IMR-90 (cell line): ENCODE data around the gene SEL1L. TPM values are rescaled to one million over a fixed set of nuclear protein-coding genes. Genes with fewer than 3 reads are reported as not detected.

Experiments used
- ATAC-seq: fragments of 200-7000 bp; cut with Tn5 transposase; 2 replicates; pipeline ENCODE4 v1.9.1; 2020; ENCODE audit warnings: low read depth, mild to moderate bottlenecking, moderate library complexity
- BruUV-seq: library from RNA; stranded (reverse); fragments of 400-500 nt; replicated peaks from 2 replicates; lab custom pipeline; 2021; lab: Mats Ljungman, UMichigan
- CTCF ChIA-PET: fragments of 300-600 bp; formaldehyde crosslinking; extraction: SDS; loops from one replicate; lab custom pipeline; 2021; ENCODE audit warnings: antibody characterized with exemption; lab: Yijun Ruan, JAX
- POLR2A ChIA-PET: fragments of 300-600 bp; sonication (Branson Sonifier 250); formaldehyde crosslinking; loops from one replicate; lab custom pipeline; 2022; ENCODE audit warnings: antibody characterized with exemption; ENCODE audit not compliant: unreplicated experiment; lab: Charles Lee
- DNase-seq: peaks from one replicate; pipeline ENCODE4 v3.0.0; 2013
- H2AFZ ChIP-seq: replicated peaks from 2 replicates; pipeline ENCODE3; 2013; ENCODE audit warnings: low read length, mild to moderate bottlenecking; ENCODE audit not compliant: poor library complexity
- H2AK5ac ChIP-seq: 2 replicates; pipeline ENCODE4 v1.6.1; 2013; ENCODE audit warnings: low read depth, low read length, inconsistent platforms
- H2AK9ac ChIP-seq: replicated peaks from 2 replicates; pipeline ENCODE3; 2013; ENCODE audit warnings: mild to moderate bottlenecking, low read depth, low read length, moderate library complexity; ENCODE audit not compliant: poor library complexity
- H2BK120ac ChIP-seq: 2 replicates; pipeline ENCODE4 v1.6.1; 2013; ENCODE audit warnings: low read depth, low read length, inconsistent platforms
- H2BK15ac ChIP-seq: 3 replicates; pipeline ENCODE4 v1.6.1; 2013; ENCODE audit warnings: low read depth, low read length, inconsistent platforms
- H2BK20ac ChIP-seq: 2 replicates; pipeline ENCODE4 v1.6.1; 2013; ENCODE audit warnings: low read depth, mild to moderate bottlenecking, inconsistent platforms, low read length, moderate library complexity
- H2BK5ac ChIP-seq: 2 replicates; pipeline ENCODE4 v1.6.1; 2013; ENCODE audit warnings: mild to moderate bottlenecking, low read depth, low read length, inconsistent platforms; ENCODE audit not compliant: poor library complexity, severe bottlenecking
- H3K14ac ChIP-seq: replicated peaks from 2 replicates; pipeline ENCODE4 v1.6.1; 2013; ENCODE audit warnings: low read depth, low read length, inconsistent platforms
- H3K18ac ChIP-seq: 2 replicates; pipeline ENCODE4 v1.6.1; 2013; ENCODE audit warnings: low read depth, low read length, control low read depth
- H3K23ac ChIP-seq: 2 replicates; pipeline ENCODE4 v1.6.1; 2013; ENCODE audit warnings: low read depth, low read length, inconsistent platforms
- H3K27ac ChIP-seq: 2 replicates; pipeline ENCODE4 v1.5.1; 2013; ENCODE audit warnings: mild to moderate bottlenecking, control low read depth, low read length; ENCODE audit not compliant: insufficient read depth
- H3K27me3 ChIP-seq: 2 replicates; pipeline ENCODE4 v1.6.1; 2013; ENCODE audit warnings: low read length; ENCODE audit not compliant: control insufficient read depth, insufficient read depth
- H3K36me3 ChIP-seq: 2 replicates; pipeline ENCODE4 v1.6.1; 2013; ENCODE audit warnings: low read length, mixed read lengths; ENCODE audit not compliant: control insufficient read depth, insufficient read depth
- H3K4ac ChIP-seq: 2 replicates; pipeline ENCODE4 v1.6.1; 2013; ENCODE audit warnings: low read depth, low read length, inconsistent platforms
- H3K4me1 ChIP-seq: 2 replicates; pipeline ENCODE4 v1.6.1; 2013; ENCODE audit warnings: low read length, mixed read lengths; ENCODE audit not compliant: control insufficient read depth, insufficient read depth
- H3K4me2 ChIP-seq: 2 replicates; pipeline ENCODE4 v1.6.1; 2013; ENCODE audit warnings: low read depth, mild to moderate bottlenecking, control low read depth, low read length, moderate library complexity
- H3K4me3 ChIP-seq: 2 replicates; pipeline ENCODE4 v1.5.1; 2013; ENCODE audit warnings: low read depth, mild to moderate bottlenecking, control low read depth, low read length, moderate library complexity; ENCODE audit not compliant: insufficient read depth
- H3K56ac ChIP-seq: 2 replicates; pipeline ENCODE4 v1.6.1; 2013; ENCODE audit warnings: low read length, inconsistent platforms; ENCODE audit not compliant: insufficient read depth; ENCODE audit errors: extremely low read depth
- H3K79me1 ChIP-seq, 2 experiments: 2 replicates each; pipeline ENCODE4 v1.6.1; 2013; ENCODE audit warnings: low read length in 2 of 2, inconsistent platforms in 1 of 2, low read depth in 1 of 2
- H3K9ac ChIP-seq: 2 replicates; pipeline ENCODE4 v1.6.1; 2013; ENCODE audit warnings: low read depth, low read length, control low read depth
- H3K9me1 ChIP-seq: 2 replicates; pipeline ENCODE4 v1.6.1; 2013; ENCODE audit warnings: low read length, inconsistent platforms; ENCODE audit not compliant: insufficient read depth
- H3K9me3 ChIP-seq: 2 replicates; pipeline ENCODE4 v1.6.1; 2013; ENCODE audit warnings: low read length; ENCODE audit not compliant: control insufficient read depth, insufficient read depth
- H4K20me1 ChIP-seq: 2 replicates; pipeline ENCODE4 v1.6.1; 2013; ENCODE audit warnings: low read length, inconsistent platforms; ENCODE audit not compliant: insufficient read depth
- H4K5ac ChIP-seq: 2 replicates; pipeline ENCODE4 v1.6.1; 2013; ENCODE audit warnings: mild to moderate bottlenecking, low read depth, low read length, control low read depth
- H4K8ac ChIP-seq, 2 experiments: 2 replicates each; pipeline ENCODE4 v1.6.1; 2013; ENCODE audit warnings: low read depth in 2 of 2, low read length in 2 of 2, control low read depth in 1 of 2, inconsistent platforms in 1 of 2
- H4K91ac ChIP-seq: 2 replicates; pipeline ENCODE4 v1.6.1; 2013; ENCODE audit warnings: low read depth, low read length, inconsistent platforms; ENCODE audit not compliant: insufficient read depth
- WGBS, 2 experiments: methylation state at CpG; one replicate each; pipeline versions ENCODE4 v1.1.5 to v1.1.7; 2013; ENCODE audit warnings: missing lambda C conversion rate in 2 of 2; ENCODE audit not compliant: insufficient read length in 1 of 2; ENCODE audit errors: extremely low coverage in 2 of 2; 5-methylcytosine and 5-hydroxymethylcytosine counted together
- dilution Hi-C: fragments of 300-500 bp; cut with HindIII; formaldehyde crosslinking; loops from one replicate; pipeline ENCODE4 v1.14.3; 2018; ENCODE audit warnings: low sequenced_read_pairs; ENCODE audit not compliant: unreplicated experiment
- in situ Hi-C: fragments of 300-500 bp; cut with MboI; formaldehyde crosslinking; loops from 3 replicates; pipeline ENCODE4 v1.14.3; 2019; ENCODE audit warnings: low sequenced_read_pairs, inconsistent platforms, mixed read lengths
- intact Hi-C: fragments of 100-400 bp; cut with micrococcal nuclease; formaldehyde crosslinking; loops from 2 replicates; pipeline ENCODE4 v1.10.0; 2022
- polyA plus RNA-seq, 3 experiments: library from polyadenylated mRNA; depleted of rRNA; stranded (reverse); fragments of >200 nt; gene quantifications; 2 replicates each; pipeline ENCODE4 v1.2.3, GENCODE V29; 2012; ENCODE audit warnings: low replicate concordance in 1 of 3
- total RNA-seq: library from RNA; depleted of rRNA; stranded (reverse); fragments of >200 nt; gene quantifications from 2 replicates; pipeline ENCODE4 v1.2.3, GENCODE V29; 2012
- TF ChIP-seq, protein P1 (sequence below): conservative IDR thresholded peaks from 2 replicates; pipeline ENCODE4 v1.5.1; 2012; ENCODE audit warnings: mild to moderate bottlenecking, low read depth, low read length, improper control_type of control experiment

The SEL1L gene
- total and polyA plus RNA-seq, 2 of the 4 experiments (the other 2 are of a cell fraction): 21.0 to 62.4 TPM

GRCh38 chr14:81455390-81455789 is 78.3 kb downstream of the SEL1L start:
- ATAC-seq (no peak), DNase-seq (no peak)
- no peak overlapping the region for H2BK5ac ChIP-seq
- no peaks in the 10 kb centered on the region for H3K4me1 ChIP-seq
- no TSS peak for BruUV-seq
- no peak overlapping the region for H3K9ac ChIP-seq
- H3K18ac ChIP-seq: no peak overlapping the region
- intact Hi-C loops: no loop called here
- H2BK20ac ChIP-seq: no peak overlapping the region
- H3K14ac ChIP-seq: no peak overlapping the region
- H3K9me3 ChIP-seq: no peaks in the 10 kb centered on the region
- H3K79me1 ChIP-seq: no peaks in the 10 kb centered on the region
- ChIA-PET CTCF (interaction anchor here (0.7 to 1.3 kb wide), 2 partner anchors 9 to 291 kb away, joined by 4 to 7 read pairs; no protein-coding TSS in a partner anchor), POLR2A (no interaction called here)
- no peak overlapping the region for H3K4ac ChIP-seq
- no peaks in the 10 kb centered on the region for H3K36me3 ChIP-seq
- H2AFZ ChIP-seq: no peak overlapping the region
- no peaks in the 10 kb centered on the region; the same call in 1 of the 2 replicates for H3K27me3 ChIP-seq
- 58% methylated on average over 2 of the region's 5 CpGs; no CpG with 5 or more reads in 1 of the 2 experiments for WGBS, 2 experiments
- H2BK120ac ChIP-seq: no peak overlapping the region
- no peak overlapping the region for H4K5ac ChIP-seq
- H4K20me1 ChIP-seq: no peaks in the 10 kb centered on the region
- no peak overlapping the region for H3K4me2 ChIP-seq
- no peak overlapping the region for H3K56ac ChIP-seq
- H2BK15ac ChIP-seq: no peak overlapping the region
- dilution Hi-C loops: no loop called here
- TF ChIP-seq, protein P1, sequence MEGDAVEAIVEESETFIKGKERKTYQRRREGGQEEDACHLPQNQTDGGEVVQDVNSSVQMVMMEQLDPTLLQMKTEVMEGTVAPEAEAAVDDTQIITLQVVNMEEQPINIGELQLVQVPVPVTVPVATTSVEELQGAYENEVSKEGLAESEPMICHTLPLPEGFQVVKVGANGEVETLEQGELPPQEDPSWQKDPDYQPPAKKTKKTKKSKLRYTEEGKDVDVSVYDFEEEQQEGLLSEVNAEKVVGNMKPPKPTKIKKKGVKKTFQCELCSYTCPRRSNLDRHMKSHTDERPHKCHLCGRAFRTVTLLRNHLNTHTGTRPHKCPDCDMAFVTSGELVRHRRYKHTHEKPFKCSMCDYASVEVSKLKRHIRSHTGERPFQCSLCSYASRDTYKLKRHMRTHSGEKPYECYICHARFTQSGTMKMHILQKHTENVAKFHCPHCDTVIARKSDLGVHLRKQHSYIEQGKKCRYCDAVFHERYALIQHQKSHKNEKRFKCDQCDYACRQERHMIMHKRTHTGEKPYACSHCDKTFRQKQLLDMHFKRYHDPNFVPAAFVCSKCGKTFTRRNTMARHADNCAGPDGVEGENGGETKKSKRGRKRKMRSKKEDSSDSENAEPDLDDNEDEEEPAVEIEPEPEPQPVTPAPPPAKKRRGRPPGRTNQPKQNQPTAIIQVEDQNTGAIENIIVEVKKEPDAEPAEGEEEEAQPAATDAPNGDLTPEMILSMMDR: no peak
- H3K4me3 ChIP-seq: no peak overlapping the region
- no peaks in the 10 kb centered on the region for H3K9me1 ChIP-seq
- no peak overlapping the region for H3K23ac ChIP-seq
- H4K8ac ChIP-seq: no peak overlapping the region
- H3K27ac ChIP-seq: no peak overlapping the region
- no peak overlapping the region for H2AK9ac ChIP-seq
- no peak overlapping the region for H4K91ac ChIP-seq
- H2AK5ac ChIP-seq: no peak overlapping the region
- in situ Hi-C loops: no loop called here
